ENCODE data around the gene MAN2A1. TPM values are rescaled to one million over a fixed set of nuclear protein-coding genes. Genes with fewer than 3 reads are reported as not detected.
"Not testable (repeated sequence)": the region's sequence is repeated elsewhere in the genome, so short reads cannot be mapped to it uniquely, and the experiment has no call there.

The MAN2A1 gene
- total and polyA plus RNA-seq, 10 donors = 9.5 to 84.8 (median 54.5) TPM

DNA sequence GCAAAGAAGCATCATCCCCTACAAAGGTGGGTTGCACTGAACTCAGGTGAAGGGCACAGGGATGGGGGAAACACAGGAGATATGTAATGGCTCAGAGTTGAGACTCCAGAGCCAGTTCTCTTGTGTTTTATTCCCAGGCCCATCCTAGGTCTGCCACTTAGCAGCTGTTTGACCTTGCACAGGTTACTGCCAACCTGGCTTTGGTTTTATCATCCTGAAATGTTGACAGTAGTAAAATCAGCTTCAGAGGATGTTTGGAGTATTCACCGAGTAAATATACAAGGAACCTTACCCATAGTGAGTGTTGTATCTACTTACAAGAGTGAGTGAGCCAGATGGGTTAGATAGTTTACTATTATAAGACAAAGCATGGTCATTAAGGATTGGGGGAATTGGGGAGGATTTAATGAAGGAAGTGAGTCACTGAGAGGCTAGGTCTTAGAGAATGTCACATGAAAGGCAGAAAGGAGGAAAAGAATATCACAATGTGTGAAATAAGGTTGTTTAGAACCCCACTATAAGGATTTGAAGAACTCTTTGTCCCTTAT lies 141.3 kb downstream of the MAN2A1 start:
- Histone ChIP-seq H3K4me3 (no peak overlapping the region), H3K4me1 (no peaks in the 10 kb centered on the region), H3K27ac (no peak overlapping the region), H3K36me3 (peaks cover 0 to 82% (median 17%) of the 10 kb centered on the region in 6 donors), H3K9me3 (peaks cover 0 to 4% (median 0%) of the 10 kb centered on the region in 8 donors), H3K27me3 (replicated peaks in 1 of 7) (no peaks in the 10 kb centered on the region)
- no peak for DNase-seq
- WGBS, 5 donors = 90 to 100% (median 97%) methylated on average over 1 of the region's 1 CpG
- intact Hi-C loops (cut with DNase I; ENCODE audit: low total_unique reads) = no loop called here
- no peak for TF ChIP-seq POLR2A (IDR thresholded peaks at IDR 0.05)
- TF ChIP-seq, protein P1, sequence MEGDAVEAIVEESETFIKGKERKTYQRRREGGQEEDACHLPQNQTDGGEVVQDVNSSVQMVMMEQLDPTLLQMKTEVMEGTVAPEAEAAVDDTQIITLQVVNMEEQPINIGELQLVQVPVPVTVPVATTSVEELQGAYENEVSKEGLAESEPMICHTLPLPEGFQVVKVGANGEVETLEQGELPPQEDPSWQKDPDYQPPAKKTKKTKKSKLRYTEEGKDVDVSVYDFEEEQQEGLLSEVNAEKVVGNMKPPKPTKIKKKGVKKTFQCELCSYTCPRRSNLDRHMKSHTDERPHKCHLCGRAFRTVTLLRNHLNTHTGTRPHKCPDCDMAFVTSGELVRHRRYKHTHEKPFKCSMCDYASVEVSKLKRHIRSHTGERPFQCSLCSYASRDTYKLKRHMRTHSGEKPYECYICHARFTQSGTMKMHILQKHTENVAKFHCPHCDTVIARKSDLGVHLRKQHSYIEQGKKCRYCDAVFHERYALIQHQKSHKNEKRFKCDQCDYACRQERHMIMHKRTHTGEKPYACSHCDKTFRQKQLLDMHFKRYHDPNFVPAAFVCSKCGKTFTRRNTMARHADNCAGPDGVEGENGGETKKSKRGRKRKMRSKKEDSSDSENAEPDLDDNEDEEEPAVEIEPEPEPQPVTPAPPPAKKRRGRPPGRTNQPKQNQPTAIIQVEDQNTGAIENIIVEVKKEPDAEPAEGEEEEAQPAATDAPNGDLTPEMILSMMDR (IDR thresholded peaks at IDR 0.05 in 8 of 11, conservative IDR thresholded peaks at IDR 0.05 in 3 of 11) = no peak
- TF ChIP-seq POLR2AphosphoS5 (IDR thresholded peaks at IDR 0.05) = no peak

DNA sequence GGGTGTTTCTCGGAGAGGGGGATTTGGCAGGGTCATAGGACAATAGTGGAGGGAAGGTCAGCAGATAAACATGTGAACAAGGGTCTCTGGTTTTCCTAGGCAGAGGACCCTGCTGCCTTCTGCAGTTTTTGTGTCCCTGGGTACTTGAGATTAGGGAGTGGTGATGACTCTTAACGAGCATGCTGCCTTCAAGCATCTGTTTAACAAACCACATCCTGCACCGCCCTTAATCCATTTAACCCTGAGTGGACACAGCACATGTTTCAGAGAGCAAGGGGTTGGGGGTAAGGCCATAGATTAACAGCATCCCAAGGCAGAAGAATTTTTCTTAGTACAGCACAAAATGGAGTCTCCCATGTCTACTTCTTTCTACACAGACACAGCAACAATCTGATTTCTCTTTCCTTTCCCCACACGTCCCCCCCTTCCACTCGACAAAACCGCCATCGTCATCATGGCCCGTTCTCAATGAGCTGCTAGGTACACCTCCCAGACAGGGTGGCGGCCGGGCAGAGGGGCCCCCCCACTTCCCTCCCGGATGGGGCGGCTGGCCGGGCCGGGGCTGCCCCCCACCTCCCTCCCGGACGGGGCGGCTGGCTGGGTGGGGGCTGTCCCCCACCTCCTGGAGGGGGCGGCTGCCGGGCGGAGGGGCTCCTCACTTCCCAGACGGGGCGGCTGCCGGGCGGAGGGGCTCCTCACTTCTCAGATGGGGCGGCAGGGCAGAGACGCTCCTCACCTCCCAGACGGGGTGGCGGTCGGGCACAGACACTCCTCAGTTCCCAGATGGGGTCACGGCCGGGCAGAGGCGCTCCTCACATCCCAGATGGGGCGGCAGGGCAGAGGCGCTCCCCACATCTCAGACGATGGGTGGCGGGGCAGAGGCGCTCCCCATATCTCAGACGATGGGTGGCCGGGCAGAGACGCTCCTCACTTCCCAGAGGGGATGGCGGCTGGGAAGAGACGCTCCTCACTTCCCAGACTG lies 142.8 kb downstream of the MAN2A1 start:
- DNase-seq; H3K4me1 ChIP-seq; intact Hi-C loops (cut with DNase I; ENCODE audit: low total_unique reads); H3K27me3 ChIP-seq (replicated peaks in 1 of 7); H3K4me3 ChIP-seq; H3K9me3 ChIP-seq; H3K27ac ChIP-seq: not testable (repeated sequence)
- WGBS, 5 donors = 93 to 97% (median 94%) methylated on average over 18 to 41 of the region's 42 CpGs
- H3K36me3 ChIP-seq = peaks cover 0 to 82% (median 7%) of the 10 kb centered on the region in 6 donors

DNA sequence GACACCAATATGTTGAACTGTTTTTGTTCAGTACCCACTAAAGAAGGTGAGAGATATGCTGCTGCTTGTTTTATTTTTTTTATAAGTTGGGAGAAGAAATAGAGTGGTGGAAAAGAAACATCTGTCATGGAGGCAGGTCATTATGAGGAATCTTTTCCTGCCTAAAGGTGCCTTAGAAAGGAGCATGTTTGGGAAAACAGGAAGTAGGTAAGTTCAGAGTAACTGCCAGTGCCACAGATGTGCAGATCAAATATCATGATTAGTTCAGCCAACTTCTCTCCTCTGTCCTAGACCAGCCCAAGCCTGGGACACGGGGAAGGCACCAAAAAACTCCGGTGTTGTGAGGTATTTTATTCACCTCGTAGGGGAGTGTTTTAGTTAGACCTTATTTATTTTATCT lies 144.2 kb downstream of the MAN2A1 start:
- Histone ChIP-seq H3K27ac (no peak overlapping the region), H3K4me3 (no peak overlapping the region), H3K36me3 (peaks cover 0 to 76% (median 4%) of the 10 kb centered on the region in 6 donors), H3K27me3 (replicated peaks in 1 of 7) (no peaks in the 10 kb centered on the region), H3K4me1 (no peaks in the 10 kb centered on the region), H3K9me3 (peaks cover 0 to 4% (median 0%) of the 10 kb centered on the region in 8 donors)
- WGBS, 5 donors = 90 to 95% (median 93%) methylated on average over 3 of the region's 3 CpGs
- intact Hi-C loops (cut with DNase I; ENCODE audit: low total_unique reads) = no loop called here
- no peak for DNase-seq
- TF ChIP-seq, protein P1 (IDR thresholded peaks at IDR 0.05 in 8 of 11, conservative IDR thresholded peaks at IDR 0.05 in 3 of 11) = no peak
- no peak for TF ChIP-seq POLR2AphosphoS5 (IDR thresholded peaks at IDR 0.05)
- TF ChIP-seq POLR2A (IDR thresholded peaks at IDR 0.05) = no peak

DNA sequence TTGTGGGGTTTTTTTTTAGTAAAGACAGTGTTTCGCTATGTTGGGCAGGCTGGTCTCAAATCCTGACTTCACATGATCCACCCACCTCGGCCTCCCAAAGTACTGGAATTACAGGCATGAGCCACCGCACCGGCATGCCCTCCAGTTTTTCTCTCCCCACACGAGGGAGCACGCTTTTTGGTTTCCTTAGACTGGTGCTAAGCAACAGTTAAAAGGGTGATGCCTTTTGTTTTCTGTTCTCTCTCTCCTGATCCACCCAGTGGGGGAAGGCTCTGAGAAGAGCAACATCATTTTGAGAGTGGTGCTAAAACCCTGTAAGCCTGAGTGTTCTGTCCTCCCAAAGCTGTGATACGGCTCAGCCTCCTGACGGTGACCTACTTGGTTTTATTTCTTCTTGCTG lies 146.6 kb downstream of the MAN2A1 start:
- Histone ChIP-seq H3K27ac (no peak overlapping the region), H3K4me3 (no peak overlapping the region), H3K27me3 (replicated peaks in 1 of 7) (no peaks in the 10 kb centered on the region), H3K4me1 (no peaks in the 10 kb centered on the region), H3K36me3 (peaks cover 2 to 76% (median 12%) of the 10 kb centered on the region in 6 donors), H3K9me3 (peaks cover 0 to 4% (median 0%) of the 10 kb centered on the region in 8 donors)
- TF ChIP-seq POLR2AphosphoS5 (IDR thresholded peaks at IDR 0.05) (no peak), POLR2A (IDR thresholded peaks at IDR 0.05) (no peak)
- TF ChIP-seq, protein P1 (IDR thresholded peaks at IDR 0.05 in 8 of 11, conservative IDR thresholded peaks at IDR 0.05 in 3 of 11) = no peak
- no peak for DNase-seq
- intact Hi-C loops (cut with DNase I; ENCODE audit: low total_unique reads) = no loop called here
- WGBS, 5 donors = 90 to 99% (median 90%) methylated on average over 8 of the region's 8 CpGs

Measured in spleen (tissue), 11 donors.